HG03520 (cell line): ENCODE results near the gene LCP1.
"Not testable (repeated sequence)": the region's sequence is repeated elsewhere in the genome, so short reads cannot be mapped to it uniquely, and the experiment has no call there.

Experiments
- ATAC-seq: cut with Tn5 transposase; IDR thresholded peaks from one replicate; pipeline ENCODE4 v1.9.1; 2021; ENCODE audit warnings: mild to moderate bottlenecking, moderate library complexity; ENCODE audit not compliant: unreplicated experiment

The LCP1 gene

GRCh38 chr13:46162741-46163140 is 19.2 kb downstream of the LCP1 start:
- not testable (repeated sequence) for ATAC-seq

GRCh38 chr13:46160471-46161066 is 21.4 kb downstream of the LCP1 start:
- no peak for ATAC-seq

GRCh38 chr13:46160065-46160464 is 21.9 kb downstream of the LCP1 start:
- ATAC-seq, result no peak

GRCh38 chr13:46158983-46159382 is 23.0 kb downstream of the LCP1 start:
- no peak for ATAC-seq

GRCh38 chr13:46158222-46158621 is 23.8 kb downstream of the LCP1 start:
- no peak for ATAC-seq

- ATAC-seq, result no peak
Observed at GRCh38 chr13:46154136-46154801, 27.7 kb downstream of the LCP1 start.

- no peak for ATAC-seq
Observed at GRCh38 chr13:46152627-46153328, 29.2 kb downstream of the LCP1 start.

GRCh38 chr13:46150134-46150693 is 31.8 kb downstream of the LCP1 start:
- ATAC-seq, result no peak

- ATAC-seq, result no peak
Observed at GRCh38 chr13:46149272-46150133, 32.5 kb downstream of the LCP1 start.

GRCh38 chr13:46146898-46147297 is 35.1 kb downstream of the LCP1 start:
- no peak for ATAC-seq

GRCh38 chr13:46145950-46146349 is 36.0 kb downstream of the LCP1 start:
- ATAC-seq, result no peak

GRCh38 chr13:46145135-46145534 is 36.8 kb downstream of the LCP1 start:
- no peak for ATAC-seq

GRCh38 chr13:46143184-46143701 is 38.7 kb downstream of the LCP1 start:
- ATAC-seq, result no peak

GRCh38 chr13:46142776-46143175 is 39.2 kb downstream of the LCP1 start:
- no peak for ATAC-seq

- no peak for ATAC-seq
Observed at GRCh38 chr13:46140044-46140443, 41.9 kb downstream of the LCP1 start.

GRCh38 chr13:46137627-46138317 is 44.2 kb downstream of the LCP1 start:
- no peak for ATAC-seq

- no peak for ATAC-seq
Observed at GRCh38 chr13:46136688-46137087, 45.3 kb downstream of the LCP1 start.

GRCh38 chr13:46134961-46135522 is 46.9 kb downstream of the LCP1 start:
- ATAC-seq, result no peak

GRCh38 chr13:46134494-46134893 is 47.5 kb downstream of the LCP1 start:
- no peak for ATAC-seq

- no peak for ATAC-seq
Observed at GRCh38 chr13:46132109-46132508, 49.9 kb downstream of the LCP1 start.
